ENCODE data around the gene CRMP1. TPM values are rescaled to one million over a fixed set of nuclear protein-coding genes. Genes with fewer than 3 reads are reported as not detected.

CRMP1 gene
- total RNA-seq, 1 donor from 2014 or later, result 15.7 TPM

DNA sequence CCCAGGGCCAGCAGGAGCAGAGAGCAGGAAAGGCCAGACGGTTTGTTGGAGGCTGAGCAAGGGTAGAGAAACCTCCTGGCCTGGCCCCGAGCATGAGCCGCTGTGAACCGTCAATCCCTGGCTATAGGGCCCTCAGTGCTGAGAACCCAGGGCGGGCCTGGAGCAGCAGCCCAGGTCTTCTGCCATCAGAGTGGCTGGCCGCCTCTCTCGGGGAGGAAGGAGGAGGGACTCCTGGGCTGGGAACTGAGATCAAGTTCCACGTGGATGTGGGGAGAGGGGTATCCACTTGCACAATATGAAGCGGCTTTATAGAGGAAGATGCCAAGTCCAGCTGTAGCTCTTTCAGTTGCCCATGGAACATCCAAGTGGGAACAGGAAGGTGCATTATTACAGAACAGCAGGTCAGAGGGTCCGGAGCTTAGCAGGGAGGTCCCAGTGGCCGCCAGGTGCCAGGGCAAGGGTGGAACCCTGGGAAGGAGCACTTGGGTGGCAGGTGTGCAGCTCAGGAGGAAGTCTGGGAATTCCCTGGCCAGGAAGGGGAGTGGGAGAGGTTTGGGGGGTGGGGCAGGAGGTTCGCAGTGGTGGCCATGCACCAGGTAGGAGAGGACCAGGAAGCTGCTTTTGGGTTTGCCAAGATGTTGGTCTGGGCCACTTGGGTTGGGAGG lies 31.7 kb upstream of the CRMP1 start:
- H3K4me3 Mint-ChIP-seq, result no peak overlapping the region
- DNase-seq (ENCODE audit: low spot score in 2 of 2, unreplicated experiment in 2 of 2), result no peak
- TF ChIP-seq, protein P1, sequence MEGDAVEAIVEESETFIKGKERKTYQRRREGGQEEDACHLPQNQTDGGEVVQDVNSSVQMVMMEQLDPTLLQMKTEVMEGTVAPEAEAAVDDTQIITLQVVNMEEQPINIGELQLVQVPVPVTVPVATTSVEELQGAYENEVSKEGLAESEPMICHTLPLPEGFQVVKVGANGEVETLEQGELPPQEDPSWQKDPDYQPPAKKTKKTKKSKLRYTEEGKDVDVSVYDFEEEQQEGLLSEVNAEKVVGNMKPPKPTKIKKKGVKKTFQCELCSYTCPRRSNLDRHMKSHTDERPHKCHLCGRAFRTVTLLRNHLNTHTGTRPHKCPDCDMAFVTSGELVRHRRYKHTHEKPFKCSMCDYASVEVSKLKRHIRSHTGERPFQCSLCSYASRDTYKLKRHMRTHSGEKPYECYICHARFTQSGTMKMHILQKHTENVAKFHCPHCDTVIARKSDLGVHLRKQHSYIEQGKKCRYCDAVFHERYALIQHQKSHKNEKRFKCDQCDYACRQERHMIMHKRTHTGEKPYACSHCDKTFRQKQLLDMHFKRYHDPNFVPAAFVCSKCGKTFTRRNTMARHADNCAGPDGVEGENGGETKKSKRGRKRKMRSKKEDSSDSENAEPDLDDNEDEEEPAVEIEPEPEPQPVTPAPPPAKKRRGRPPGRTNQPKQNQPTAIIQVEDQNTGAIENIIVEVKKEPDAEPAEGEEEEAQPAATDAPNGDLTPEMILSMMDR (IDR thresholded peaks at IDR 0.05; ENCODE audit: unreplicated experiment), result no peak
- no peak overlapping the region for H3K27ac Mint-ChIP-seq
- H3K27me3 Mint-ChIP-seq (ENCODE audit: low read depth), result peaks cover 75% of the 10 kb centered on the region
- H3K36me3 Mint-ChIP-seq, result no peaks in the 10 kb centered on the region
- no peaks in the 10 kb centered on the region for H3K9me3 Mint-ChIP-seq
- peaks cover 2% of the 10 kb centered on the region for H3K4me1 Mint-ChIP-seq

DNA sequence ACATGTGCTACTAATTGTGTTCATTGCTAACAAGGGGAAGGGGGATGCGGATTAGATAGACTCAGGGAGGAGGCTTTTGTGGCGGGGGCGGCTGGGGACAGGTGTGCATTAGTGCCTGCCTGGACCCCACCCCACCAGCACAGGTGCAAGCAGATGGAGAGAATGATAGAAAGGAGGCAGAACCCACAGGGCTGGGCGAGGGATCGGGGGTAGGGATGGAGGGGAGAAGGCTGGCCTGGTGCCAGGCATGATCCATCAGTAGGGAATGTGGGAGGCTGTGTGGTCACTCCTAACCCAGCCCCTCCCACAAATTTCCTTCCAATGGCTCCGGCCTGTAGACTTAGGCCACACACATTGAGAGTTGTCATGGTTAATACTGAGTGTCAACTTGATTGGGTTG lies 30.5 kb upstream of the CRMP1 start:
- DNase-seq (ENCODE audit: low spot score in 2 of 2, unreplicated experiment in 2 of 2), result no peak
- H3K36me3 Mint-ChIP-seq, result no peaks in the 10 kb centered on the region
- H3K4me1 Mint-ChIP-seq, result peaks cover 2% of the 10 kb centered on the region
- no peaks in the 10 kb centered on the region for H3K9me3 Mint-ChIP-seq
- H3K4me3 Mint-ChIP-seq, result no peak overlapping the region
- H3K27me3 Mint-ChIP-seq (ENCODE audit: low read depth), result peaks cover 76% of the 10 kb centered on the region
- H3K27ac Mint-ChIP-seq, result no peak overlapping the region
- TF ChIP-seq, protein P1 (IDR thresholded peaks at IDR 0.05; ENCODE audit: unreplicated experiment), result no peak

DNA sequence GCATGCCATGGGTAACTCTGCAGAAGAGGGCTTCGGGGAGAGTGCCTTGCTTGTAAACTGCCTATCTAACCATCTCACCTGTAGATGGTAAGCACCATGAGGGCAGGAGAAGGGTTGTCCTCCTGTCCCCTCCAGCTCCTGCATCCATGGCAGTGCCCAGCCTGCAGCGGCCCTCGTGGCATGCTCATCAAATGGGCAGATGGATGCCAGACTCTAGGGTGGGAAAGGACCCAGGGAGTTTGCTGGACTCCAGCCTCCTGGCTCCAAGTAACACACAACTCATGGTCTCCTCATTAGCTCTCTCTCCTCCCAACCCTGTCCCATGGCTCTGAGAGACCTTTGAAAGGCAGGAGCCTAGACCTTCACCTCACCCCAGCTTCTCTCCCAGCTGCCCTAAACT lies 29.7 kb upstream of the CRMP1 start:
- Mint-ChIP-seq H3K4me3 (no peak overlapping the region), H3K27me3 (ENCODE audit: low read depth) (peaks cover 75% of the 10 kb centered on the region), H3K27ac (no peak overlapping the region), H3K4me1 (peaks cover 2% of the 10 kb centered on the region), H3K36me3 (no peaks in the 10 kb centered on the region), H3K9me3 (no peaks in the 10 kb centered on the region)
- TF ChIP-seq, protein P1 (IDR thresholded peaks at IDR 0.05; ENCODE audit: unreplicated experiment), result no peak
- DNase-seq (ENCODE audit: low spot score in 2 of 2, unreplicated experiment in 2 of 2), result no peak

DNA sequence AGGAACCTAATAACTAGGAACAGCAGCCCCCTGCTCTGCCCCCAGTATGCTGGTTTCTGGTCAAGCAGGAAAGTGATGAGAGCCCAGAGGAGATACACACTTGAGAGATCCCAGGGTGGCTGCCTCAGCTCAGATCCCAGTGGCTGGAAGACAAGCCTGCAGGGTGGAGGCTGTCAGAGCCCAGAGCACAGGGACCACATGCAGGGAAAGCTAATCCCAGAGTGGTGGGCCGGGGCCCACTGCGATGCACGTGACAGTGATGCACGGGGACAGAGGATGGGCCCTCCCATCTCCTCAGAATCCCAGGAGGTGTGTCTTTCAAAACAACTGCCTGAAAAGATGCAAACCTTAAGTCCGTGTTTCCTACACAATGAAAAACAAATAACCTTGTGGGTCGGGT lies 29.1 kb upstream of the CRMP1 start:
- no peak overlapping the region for H3K27ac Mint-ChIP-seq
- H3K9me3 Mint-ChIP-seq, result no peaks in the 10 kb centered on the region
- no peak overlapping the region for H3K4me3 Mint-ChIP-seq
- DNase-seq (ENCODE audit: low spot score in 2 of 2, unreplicated experiment in 2 of 2), result no peak
- H3K4me1 Mint-ChIP-seq, result peaks cover 2% of the 10 kb centered on the region
- H3K36me3 Mint-ChIP-seq, result no peaks in the 10 kb centered on the region
- peaks cover 70% of the 10 kb centered on the region for H3K27me3 Mint-ChIP-seq (ENCODE audit: low read depth)
- TF ChIP-seq, protein P1 (IDR thresholded peaks at IDR 0.05; ENCODE audit: unreplicated experiment), result no peak

DNA sequence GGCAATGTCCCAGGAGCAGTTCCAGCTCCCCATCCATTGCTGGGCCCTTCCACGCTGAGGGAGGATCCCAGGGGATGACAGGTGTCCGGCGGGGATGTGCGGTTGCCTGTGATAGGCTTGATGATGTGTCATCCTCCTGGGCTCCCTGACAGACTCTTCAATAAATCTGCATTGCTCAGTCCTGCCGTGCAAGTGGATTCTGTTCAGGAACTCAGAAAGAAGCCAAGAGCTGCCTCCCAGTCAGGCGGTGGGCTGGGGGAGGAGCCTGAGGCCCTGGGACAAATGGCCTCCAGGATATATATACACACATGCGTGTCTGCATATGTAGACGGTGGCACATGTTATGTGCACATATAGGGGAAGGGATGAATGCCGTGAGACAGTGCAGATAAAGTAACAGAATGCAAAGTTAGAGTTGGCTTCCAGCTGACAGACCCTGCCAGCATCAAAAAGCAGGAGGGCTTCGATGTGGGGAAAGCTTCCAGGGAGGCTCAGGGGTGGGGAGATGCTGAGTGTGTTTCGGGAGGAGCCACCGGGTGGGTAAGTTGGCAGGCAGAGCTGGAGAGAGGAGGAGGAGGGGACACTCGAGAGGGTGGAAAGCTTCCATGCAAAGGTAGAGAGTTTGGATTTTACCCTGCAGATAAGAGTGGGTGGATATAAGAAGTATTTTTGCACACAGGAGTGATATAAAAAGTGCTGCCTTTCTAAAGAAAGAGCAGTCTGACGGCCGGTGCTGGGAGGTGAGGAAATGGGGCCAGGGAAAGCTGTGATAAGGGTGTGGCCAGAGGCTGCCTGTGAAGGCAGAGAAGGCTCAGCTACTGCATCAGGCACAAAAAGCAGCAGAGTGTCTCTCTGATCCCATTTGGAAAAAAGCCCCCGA lies 28.5 kb upstream of the CRMP1 start:
- TF ChIP-seq, protein P1 (IDR thresholded peaks at IDR 0.05; ENCODE audit: unreplicated experiment), result no peak
- H3K9me3 Mint-ChIP-seq, result no peaks in the 10 kb centered on the region
- H3K36me3 Mint-ChIP-seq, result no peaks in the 10 kb centered on the region
- H3K4me1 Mint-ChIP-seq, result peaks cover 2% of the 10 kb centered on the region
- no peak overlapping the region for H3K4me3 Mint-ChIP-seq
- no peak for DNase-seq (ENCODE audit: low spot score in 2 of 2, unreplicated experiment in 2 of 2)
- H3K27ac Mint-ChIP-seq, result no peak overlapping the region
- H3K27me3 Mint-ChIP-seq (ENCODE audit: low read depth), result peaks cover 71% of the 10 kb centered on the region
